Keratinocyte (primary cell): ENCODE measurements around the gene SUSD5. TPM values are rescaled to one million over a fixed set of nuclear protein-coding genes. Genes with fewer than 3 reads are reported as not detected.

Experiments used
- DNase-seq: peaks from one replicate; pipeline ENCODE4 v3.0.0-alpha.2; 2011; ENCODE audit warnings: low read depth, missing footprints, low spot score
- FAIRE-seq: peaks from 2 replicates; lab custom pipeline; 2011; peaks lifted over from hg19 to GRCh38; lab: Jason Lieb, UNC
- H2AFZ ChIP-seq: 2 replicates; pipeline ENCODE4 v1.6.0; 2012; ENCODE audit warnings: low read length, control low read depth, inconsistent platforms; ENCODE audit not compliant: control insufficient read depth
- H3K27ac ChIP-seq: 2 replicates; pipeline ENCODE4 v1.5.1; 2011; ENCODE audit warnings: low read length; ENCODE audit not compliant: control insufficient read depth, insufficient read depth
- H3K27me3 ChIP-seq: 3 replicates; pipeline ENCODE4 v1.6.0; 2011; ENCODE audit warnings: low read length; ENCODE audit not compliant: control insufficient read depth, insufficient read depth; ENCODE audit errors: extremely low read depth
- H3K36me3 ChIP-seq, 2 experiments: 2 replicates in 1 of 2; 3 replicates in 1 of 2; pipeline ENCODE4 v1.5.1; 2011; ENCODE audit warnings: low read length in 2 of 2, mild to moderate bottlenecking in 1 of 2; ENCODE audit not compliant: control insufficient read depth in 2 of 2, insufficient read depth in 2 of 2; ENCODE audit errors: extremely low read depth in 1 of 2
- H3K4me1 ChIP-seq: 3 replicates; pipeline ENCODE4 v1.5.1; 2011; ENCODE audit warnings: low read length; ENCODE audit not compliant: control insufficient read depth, insufficient read depth; ENCODE audit errors: extremely low read depth
- H3K4me2 ChIP-seq: 3 replicates; pipeline ENCODE4 v1.6.0; 2011; ENCODE audit warnings: low read depth, low read length; ENCODE audit not compliant: control insufficient read depth, insufficient read depth; ENCODE audit errors: extremely low read depth
- H3K4me3 ChIP-seq, 3 experiments: fragments of 200-600 bp in 1 of 3; sonication (generic) in 1 of 3; 2 replicates in 2 of 3; 3 replicates in 1 of 3; pipeline ENCODE4 v1.5.1; 2011 to 2016; ENCODE audit warnings: low read length in 3 of 3, mild to moderate bottlenecking in 3 of 3, control low read depth in 2 of 3, inconsistent platforms in 1 of 3, low read depth in 1 of 3, mixed read lengths in 1 of 3, mixed run types in 1 of 3, moderate library complexity in 1 of 3; ENCODE audit not compliant: control insufficient read depth in 2 of 3, insufficient read depth in 2 of 3; ENCODE audit errors: extremely low read depth in 1 of 3
- H3K79me2 ChIP-seq: 2 replicates; pipeline ENCODE4 v1.6.0; 2012; ENCODE audit warnings: low read length; ENCODE audit not compliant: control insufficient read depth, insufficient read depth
- H3K9ac ChIP-seq: 3 replicates; pipeline ENCODE4 v1.6.0; 2011; ENCODE audit warnings: low read length; ENCODE audit not compliant: control insufficient read depth, insufficient read depth; ENCODE audit errors: extremely low read depth
- H3K9me1 ChIP-seq: 3 replicates; pipeline ENCODE4 v1.6.0; 2011; ENCODE audit warnings: low read length; ENCODE audit not compliant: control insufficient read depth, insufficient read depth; ENCODE audit errors: extremely low read depth
- H3K9me3 ChIP-seq: 2 replicates; pipeline ENCODE4 v1.5.1; 2012; ENCODE audit warnings: low read depth, low read length; ENCODE audit not compliant: control insufficient read depth
- H4K20me1 ChIP-seq: 3 replicates; pipeline ENCODE4 v1.6.0; 2011; ENCODE audit warnings: low read length; ENCODE audit not compliant: control insufficient read depth, insufficient read depth; ENCODE audit errors: extremely low read depth
- EZH2 ChIP-seq: IDR thresholded peaks from one replicate; pipeline ENCODE4 v1.6.1; 2012; ENCODE audit warnings: inconsistent platforms, mild to moderate bottlenecking, low read length, moderate library complexity
- dilution Hi-C: fragments of 300-500 bp; cut with MboI; formaldehyde crosslinking; loops from one replicate; pipeline ENCODE4 v1.7.0; 2020; ENCODE audit warnings: low sequenced_read_pairs; ENCODE audit not compliant: extremely low pct_ligation_motif_present
- polyA plus RNA-seq, 5 experiments: library from polyadenylated mRNA; depleted of rRNA in 3 of 5; stranded (reverse) in 3 of 5; stranded (forward) in 1 of 5; unstranded in 1 of 5; fragments of >200 nt; gene quantifications; 1 replicate in 1 of 5; 2 replicates in 3 of 5; 3 replicates in 1 of 5; pipeline versions ENCODE4 v1.2.1 to v1.2.3, GENCODE V29; 2011 to 2012; ENCODE audit warnings: missing spikeins in 2 of 5, low read depth in 1 of 5, low replicate concordance in 1 of 5
- TF ChIP-seq, protein P1 (sequence below), 3 experiments: IDR thresholded peaks in 1 of 3; conservative IDR thresholded peaks in 1 of 3; optimal IDR thresholded peaks in 1 of 3; 2 replicates in 2 of 3; 3 replicates in 1 of 3; pipeline versions ENCODE3 to v1.5.1; 2011; ENCODE audit warnings: low read length in 3 of 3, mild to moderate bottlenecking in 3 of 3, moderate library complexity in 2 of 3, control low read depth in 1 of 3, inconsistent platforms in 1 of 3; ENCODE audit not compliant: insufficient read depth in 2 of 3; ENCODE audit errors: extremely low read depth in 1 of 3

SUSD5 gene
- polyA plus RNA-seq, 1 donor (not counting 4 experiments of a cell fraction or from before 2014, with no cell fraction given) = 0.05 TPM

DNA sequence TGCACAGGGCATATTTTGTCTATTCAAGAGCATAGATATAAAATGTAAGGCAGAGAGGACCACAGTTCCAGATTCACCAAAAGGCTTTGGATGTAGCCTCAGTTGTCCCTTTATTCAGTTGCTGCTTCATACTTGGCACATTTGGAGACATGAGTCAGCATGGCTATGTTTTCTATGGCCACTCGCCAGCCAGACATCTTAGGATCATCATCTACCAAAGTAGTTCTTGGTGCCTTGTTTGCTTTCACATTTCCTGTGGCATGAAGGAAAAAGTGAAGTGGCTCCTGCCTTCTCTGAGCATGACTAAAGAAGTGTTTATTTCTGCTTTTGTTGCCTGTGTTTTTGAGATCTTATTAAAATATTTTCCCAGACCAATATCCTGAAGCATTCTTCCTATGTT is 7.2 kb downstream of the SUSD5 start:
- Histone ChIP-seq H3K79me2 (no peaks in the 10 kb centered on the region), H3K4me1 (no peaks in the 10 kb centered on the region), H3K4me3 (no peak overlapping the region), H3K4me2 (no peak overlapping the region), H4K20me1 (no peaks in the 10 kb centered on the region), H3K9me1 (no peaks in the 10 kb centered on the region), H3K27ac (no peak overlapping the region), H3K36me3 (no peaks in the 10 kb centered on the region), H3K9me3 (no peaks in the 10 kb centered on the region), H3K9ac (no peak overlapping the region), H3K27me3 (peaks cover 18% of the 10 kb centered on the region), H2AFZ (no peak overlapping the region)
- TF ChIP-seq, protein P1, sequence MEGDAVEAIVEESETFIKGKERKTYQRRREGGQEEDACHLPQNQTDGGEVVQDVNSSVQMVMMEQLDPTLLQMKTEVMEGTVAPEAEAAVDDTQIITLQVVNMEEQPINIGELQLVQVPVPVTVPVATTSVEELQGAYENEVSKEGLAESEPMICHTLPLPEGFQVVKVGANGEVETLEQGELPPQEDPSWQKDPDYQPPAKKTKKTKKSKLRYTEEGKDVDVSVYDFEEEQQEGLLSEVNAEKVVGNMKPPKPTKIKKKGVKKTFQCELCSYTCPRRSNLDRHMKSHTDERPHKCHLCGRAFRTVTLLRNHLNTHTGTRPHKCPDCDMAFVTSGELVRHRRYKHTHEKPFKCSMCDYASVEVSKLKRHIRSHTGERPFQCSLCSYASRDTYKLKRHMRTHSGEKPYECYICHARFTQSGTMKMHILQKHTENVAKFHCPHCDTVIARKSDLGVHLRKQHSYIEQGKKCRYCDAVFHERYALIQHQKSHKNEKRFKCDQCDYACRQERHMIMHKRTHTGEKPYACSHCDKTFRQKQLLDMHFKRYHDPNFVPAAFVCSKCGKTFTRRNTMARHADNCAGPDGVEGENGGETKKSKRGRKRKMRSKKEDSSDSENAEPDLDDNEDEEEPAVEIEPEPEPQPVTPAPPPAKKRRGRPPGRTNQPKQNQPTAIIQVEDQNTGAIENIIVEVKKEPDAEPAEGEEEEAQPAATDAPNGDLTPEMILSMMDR (optimal IDR thresholded peaks at IDR 0.05 in 1 of 3, IDR thresholded peaks at IDR 0.05 in 1 of 3, conservative IDR thresholded peaks at IDR 0.05 in 1 of 3; ENCODE audit: extremely low read depth in 1 of 3, insufficient read depth in 2 of 3, low read length in 3 of 3) = no peak
- no peak for TF ChIP-seq EZH2
- dilution Hi-C loops = no loop called here
- FAIRE-seq (peak; percentile 72), DNase-seq (no peak)

DNA sequence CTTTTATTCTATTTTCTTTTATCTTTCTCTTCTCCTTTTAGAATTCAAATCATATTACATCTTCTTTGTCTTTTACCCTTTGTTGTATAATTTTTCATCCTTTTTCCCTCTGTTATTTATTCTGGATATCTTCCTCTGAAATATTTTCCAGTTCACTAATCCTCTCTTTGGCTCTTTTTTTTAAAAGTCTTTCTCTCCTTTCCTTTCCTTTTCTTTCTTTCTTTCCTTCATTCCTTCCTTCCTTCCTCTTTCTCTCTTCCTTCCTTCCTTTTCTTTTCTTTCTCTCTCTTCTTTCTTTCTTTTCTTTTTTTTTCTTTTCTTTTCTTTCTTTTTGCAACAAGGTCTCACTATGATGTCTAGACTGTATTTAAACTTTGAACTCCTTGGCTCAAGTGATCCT is 9.3 kb downstream of the SUSD5 start:
- no peak overlapping the region for H3K4me2 ChIP-seq
- no peaks in the 10 kb centered on the region for H3K4me1 ChIP-seq
- no peak overlapping the region for H3K9ac ChIP-seq
- H3K4me3 ChIP-seq = no peak overlapping the region
- dilution Hi-C loops = no loop called here
- no peak overlapping the region for H2AFZ ChIP-seq
- H3K79me2 ChIP-seq = no peaks in the 10 kb centered on the region
- DNase-seq (no peak), FAIRE-seq (no peak)
- no peak overlapping the region for H3K27ac ChIP-seq
- no peaks in the 10 kb centered on the region for H3K9me3 ChIP-seq
- H4K20me1 ChIP-seq = no peaks in the 10 kb centered on the region
- H3K36me3 ChIP-seq = no peaks in the 10 kb centered on the region
- H3K27me3 ChIP-seq = peaks cover 17% of the 10 kb centered on the region
- H3K9me1 ChIP-seq = no peaks in the 10 kb centered on the region
- no peak for TF ChIP-seq EZH2
- TF ChIP-seq, protein P1 (optimal IDR thresholded peaks at IDR 0.05 in 1 of 3, IDR thresholded peaks at IDR 0.05 in 1 of 3, conservative IDR thresholded peaks at IDR 0.05 in 1 of 3; ENCODE audit: extremely low read depth in 1 of 3, insufficient read depth in 2 of 3, low read length in 3 of 3) = no peak
